ENCODE data around the gene SPATA9.

DNA sequence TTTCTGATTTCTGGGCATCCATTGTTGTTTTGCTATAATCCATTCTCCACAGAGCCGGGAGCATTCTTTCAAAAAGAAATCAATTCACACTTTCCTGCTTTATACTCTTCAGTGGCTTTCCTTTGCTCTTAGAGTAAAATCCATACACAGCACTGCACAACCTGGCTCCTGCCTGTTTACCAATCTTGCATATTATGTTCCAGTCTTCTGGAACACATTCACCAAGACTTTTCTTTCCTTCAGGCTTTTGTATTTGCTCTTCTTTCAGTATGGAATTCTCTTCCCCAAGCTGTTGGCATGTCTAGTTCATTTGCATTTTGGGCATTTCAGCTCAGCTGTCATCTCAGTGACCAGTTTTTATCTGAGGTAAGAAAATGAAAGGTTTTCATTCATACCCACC lies 29.9 kb downstream of the SPATA9 start:
- TF ChIP-seq, protein P1, sequence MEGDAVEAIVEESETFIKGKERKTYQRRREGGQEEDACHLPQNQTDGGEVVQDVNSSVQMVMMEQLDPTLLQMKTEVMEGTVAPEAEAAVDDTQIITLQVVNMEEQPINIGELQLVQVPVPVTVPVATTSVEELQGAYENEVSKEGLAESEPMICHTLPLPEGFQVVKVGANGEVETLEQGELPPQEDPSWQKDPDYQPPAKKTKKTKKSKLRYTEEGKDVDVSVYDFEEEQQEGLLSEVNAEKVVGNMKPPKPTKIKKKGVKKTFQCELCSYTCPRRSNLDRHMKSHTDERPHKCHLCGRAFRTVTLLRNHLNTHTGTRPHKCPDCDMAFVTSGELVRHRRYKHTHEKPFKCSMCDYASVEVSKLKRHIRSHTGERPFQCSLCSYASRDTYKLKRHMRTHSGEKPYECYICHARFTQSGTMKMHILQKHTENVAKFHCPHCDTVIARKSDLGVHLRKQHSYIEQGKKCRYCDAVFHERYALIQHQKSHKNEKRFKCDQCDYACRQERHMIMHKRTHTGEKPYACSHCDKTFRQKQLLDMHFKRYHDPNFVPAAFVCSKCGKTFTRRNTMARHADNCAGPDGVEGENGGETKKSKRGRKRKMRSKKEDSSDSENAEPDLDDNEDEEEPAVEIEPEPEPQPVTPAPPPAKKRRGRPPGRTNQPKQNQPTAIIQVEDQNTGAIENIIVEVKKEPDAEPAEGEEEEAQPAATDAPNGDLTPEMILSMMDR (IDR thresholded peaks at IDR 0.05; ENCODE audit: low read depth, low read length, missing input control) = no peak
- no peak for TF ChIP-seq TAF1 (conservative IDR thresholded peaks at IDR 0.05)

All from liver (tissue), 3 donors.